Measurements from ENCODE around the gene ADAMTS2. TPM values are rescaled to one million over a fixed set of nuclear protein-coding genes. Genes with fewer than 3 reads are reported as not detected.
A peak's percentile ranks its signal among the peaks of the same experiment; 100 is the strongest.

ADAMTS2 gene
- total and polyA plus RNA-seq, 2 experiments from 2014 or later: 1.6 to 8.1 TPM

GRCh38 chr5:179209359-179210150, 135.7 kb downstream of the ADAMTS2 start:
- TF ChIP-seq EZH2 (IDR thresholded peaks at IDR 0.05; ENCODE audit: low read depth, unreplicated experiment) (no peak), STAT1 (IDR thresholded peaks at IDR 0.05; ENCODE audit: unreplicated experiment) (no peak), ZNF331 (CRISPR knock-in tag; IDR thresholded peaks at IDR 0.05; ENCODE audit: low read depth) (no peak), EZH2phosphoT487 (IDR thresholded peaks at IDR 0.05; ENCODE audit: unreplicated experiment) (no peak), POLR2AphosphoS5 (IDR thresholded peaks at IDR 0.05; ENCODE audit: low read depth) (no peak)
- Histone ChIP-seq H3K4me2 (no peak overlapping the region), H3K9me2 (ENCODE audit: insufficient read depth) (no peaks in the 10 kb centered on the region), H2AFZ (no peak overlapping the region), H3K79me2 (replicated peaks; ENCODE audit: insufficient read depth) (no peaks in the 10 kb centered on the region), H3F3A (replicated peaks; ENCODE audit: low read depth) (no peaks in the 10 kb centered on the region), H3K27ac (ENCODE audit: low read depth) (no peak overlapping the region), H3K36me3 (ENCODE audit: insufficient read depth) (no peaks in the 10 kb centered on the region), H4K20me1 (replicated peaks; ENCODE audit: insufficient read depth) (no peaks in the 10 kb centered on the region), H3K4me1 (ENCODE audit: insufficient read depth) (0 out of 2 replicates have a peak, but pooled peaks cover 4% of the 10 kb centered on the region), H3K4me3 (no peak overlapping the region), H3K27me3 (ENCODE audit: insufficient read depth) (no peaks in the 10 kb centered on the region)
- no peak overlapping the region for H3K4me3 Mint-ChIP-seq
- peaks cover 4% of the 10 kb centered on the region; the same call in 1 of the 3 replicates for H3K4me1 Mint-ChIP-seq
- ATAC-seq: no peak
- peaks cover 4% of the 10 kb centered on the region for H3K27me3 Mint-ChIP-seq (ENCODE audit: insufficient read depth, low read depth, poor library complexity)
- no peak for DNase-seq (ENCODE audit: low spot score)
- 0 out of 2 replicates have a peak overlapping the region, but pooled peaks have one; percentile 59 for H3K27ac Mint-ChIP-seq
- H3K9me3 Mint-ChIP-seq: no peaks in the 10 kb centered on the region
- no peaks in the 10 kb centered on the region for H3K36me3 Mint-ChIP-seq (ENCODE audit: low read depth)

GRCh38 chr5:179208706-179209358, 136.4 kb downstream of the ADAMTS2 start:
- Histone ChIP-seq H3K4me1 (ENCODE audit: insufficient read depth) (0 out of 2 replicates have a peak, but pooled peaks cover 4% of the 10 kb centered on the region), H3K27me3 (ENCODE audit: insufficient read depth) (no peaks in the 10 kb centered on the region), H3K36me3 (ENCODE audit: insufficient read depth) (no peaks in the 10 kb centered on the region), H3K79me2 (replicated peaks; ENCODE audit: insufficient read depth) (no peaks in the 10 kb centered on the region), H3K4me2 (no peak overlapping the region), H3F3A (replicated peaks; ENCODE audit: low read depth) (no peaks in the 10 kb centered on the region), H3K4me3 (no peak overlapping the region), H2AFZ (no peak overlapping the region), H3K27ac (ENCODE audit: low read depth) (no peak overlapping the region), H3K9me2 (ENCODE audit: insufficient read depth) (no peaks in the 10 kb centered on the region), H4K20me1 (replicated peaks; ENCODE audit: insufficient read depth) (no peaks in the 10 kb centered on the region)
- peaks cover 4% of the 10 kb centered on the region; the same call in 1 of the 3 replicates for H3K4me1 Mint-ChIP-seq
- no peak overlapping the region for H3K4me3 Mint-ChIP-seq
- H3K36me3 Mint-ChIP-seq (ENCODE audit: low read depth): no peaks in the 10 kb centered on the region
- ATAC-seq (peak; percentile 27; the same call in 1 of the 3 replicates), DNase-seq (ENCODE audit: low spot score) (no peak)
- peaks cover 4% of the 10 kb centered on the region for H3K27me3 Mint-ChIP-seq (ENCODE audit: insufficient read depth, low read depth, poor library complexity)
- H3K9me3 Mint-ChIP-seq: no peaks in the 10 kb centered on the region
- no peak overlapping the region for H3K27ac Mint-ChIP-seq
- no peak for TF ChIP-seq ETS1 (IDR thresholded peaks at IDR 0.05)
- no peak for TF ChIP-seq CREB1 (CRISPR knock-in tag; IDR thresholded peaks at IDR 0.05; ENCODE audit: low read depth)
- no peak for TF ChIP-seq CTCF (conservative IDR thresholded peaks at IDR 0.05; ENCODE audit: low read depth in 2 of 2)
- no peak for TF ChIP-seq EZH2phosphoT487 (IDR thresholded peaks at IDR 0.05; ENCODE audit: unreplicated experiment)
- no peak for TF ChIP-seq JUNB (IDR thresholded peaks at IDR 0.05; ENCODE audit: unreplicated experiment)
- no peak for TF ChIP-seq NANOG (IDR thresholded peaks at IDR 0.05; ENCODE audit: borderline replicate concordance)
- TF ChIP-seq REST (IDR thresholded peaks at IDR 0.05; ENCODE audit: unreplicated experiment): no peak
- no peak for TF ChIP-seq ZNF331 (CRISPR knock-in tag; IDR thresholded peaks at IDR 0.05; ENCODE audit: low read depth)
- TF ChIP-seq POLR2AphosphoS5 (IDR thresholded peaks at IDR 0.05; ENCODE audit: low read depth): no peak
- no peak for TF ChIP-seq STAT1 (IDR thresholded peaks at IDR 0.05; ENCODE audit: unreplicated experiment)
- TF ChIP-seq EZH2 (IDR thresholded peaks at IDR 0.05; ENCODE audit: low read depth, unreplicated experiment): no peak
- no peak for TF ChIP-seq ZNF114 (CRISPR knock-in tag; IDR thresholded peaks at IDR 0.05)

Measured in GM23338 (cell line).